Type B pancreatic cell (in vitro differentiated cells): ENCODE results near the gene SLC22A8. TPM values are rescaled to one million over a fixed set of nuclear protein-coding genes. Genes with fewer than 3 reads are reported as not detected.
"Not testable (repeated sequence)": the region's sequence is repeated elsewhere in the genome, so short reads cannot be mapped to it uniquely, and the experiment has no call there.

Experiments
- DNase-seq: peaks from one replicate; pipeline ENCODE4 v3.0.0; 2021; ENCODE audit warnings: mixed read lengths; ENCODE audit not compliant: unreplicated experiment; ENCODE audit errors: extremely low spot score
- H3K27ac Mint-ChIP-seq: 2 replicates; pipeline ENCODE4 v1.8.0; 2021; ENCODE audit warnings: mild to moderate bottlenecking, mixed read lengths
- H3K27me3 Mint-ChIP-seq: 2 replicates; pipeline ENCODE4 v1.8.0; 2021; ENCODE audit warnings: mixed read lengths
- H3K36me3 Mint-ChIP-seq: 2 replicates; pipeline ENCODE4 v1.8.0; 2021; ENCODE audit warnings: mixed read lengths
- H3K4me1 Mint-ChIP-seq: one replicate; pipeline ENCODE4 v1.8.0; 2021; ENCODE audit warnings: mixed read lengths; ENCODE audit not compliant: unreplicated experiment
- H3K4me3 Mint-ChIP-seq: 2 replicates; pipeline ENCODE4 v1.8.0; 2021; ENCODE audit warnings: mild to moderate bottlenecking, mixed read lengths
- H3K9me3 Mint-ChIP-seq: 2 replicates; pipeline ENCODE4 v1.8.0; 2021; ENCODE audit warnings: mixed read lengths
- total RNA-seq: library from RNA; stranded (reverse); gene quantifications from 2 replicates; pipeline ENCODE4 v1.2.1, GENCODE V29; 2021; ENCODE audit warnings: low replicate concordance
- TF ChIP-seq, protein P1 (sequence below): fragments of 200-600 bp; sonication (generic); conservative IDR thresholded peaks from 2 replicates; pipeline ENCODE4 v1.5.0; 2021; ENCODE audit warnings: antibody characterized with exemption, mild to moderate bottlenecking

The SLC22A8 gene
- total RNA-seq, 1 donor from 2014 or later, result 0.85 TPM

DNA sequence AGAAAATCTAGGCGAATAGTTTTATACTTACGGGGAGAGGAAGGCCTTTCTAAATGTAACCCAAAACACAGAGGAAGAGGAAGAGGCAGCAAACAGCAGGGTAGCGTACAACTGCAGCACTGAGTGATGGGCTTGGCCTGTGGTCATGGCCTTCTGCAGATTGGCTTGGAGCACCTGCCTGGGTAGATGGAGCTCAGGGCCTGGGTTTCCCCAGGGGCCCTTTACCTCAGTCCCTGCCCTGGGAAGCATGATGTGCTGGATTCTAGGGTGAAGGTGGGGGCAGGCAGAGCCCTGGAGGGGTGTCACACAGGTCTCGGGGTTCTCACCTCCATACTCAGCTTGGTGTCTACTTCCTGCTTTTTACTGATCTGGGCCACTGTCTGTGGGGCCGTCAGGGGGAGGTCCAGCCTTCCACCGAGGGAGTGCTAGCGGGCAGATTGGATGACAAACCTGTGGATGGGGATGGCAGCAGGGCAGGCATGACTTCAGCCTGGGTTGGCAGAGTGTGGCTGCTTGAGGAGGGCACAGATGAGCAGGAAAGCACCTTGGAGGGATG is 66.8 kb downstream of the SLC22A8 start:
- no peak for DNase-seq
- Mint-ChIP-seq H3K36me3 (no peaks in the 10 kb centered on the region), H3K27ac (no peak overlapping the region), H3K4me3 (no peak overlapping the region), H3K4me1 (no peaks in the 10 kb centered on the region), H3K27me3 (peaks cover 2% of the 10 kb centered on the region), H3K9me3 (peaks cover 6% of the 10 kb centered on the region)
- TF ChIP-seq, protein P1, sequence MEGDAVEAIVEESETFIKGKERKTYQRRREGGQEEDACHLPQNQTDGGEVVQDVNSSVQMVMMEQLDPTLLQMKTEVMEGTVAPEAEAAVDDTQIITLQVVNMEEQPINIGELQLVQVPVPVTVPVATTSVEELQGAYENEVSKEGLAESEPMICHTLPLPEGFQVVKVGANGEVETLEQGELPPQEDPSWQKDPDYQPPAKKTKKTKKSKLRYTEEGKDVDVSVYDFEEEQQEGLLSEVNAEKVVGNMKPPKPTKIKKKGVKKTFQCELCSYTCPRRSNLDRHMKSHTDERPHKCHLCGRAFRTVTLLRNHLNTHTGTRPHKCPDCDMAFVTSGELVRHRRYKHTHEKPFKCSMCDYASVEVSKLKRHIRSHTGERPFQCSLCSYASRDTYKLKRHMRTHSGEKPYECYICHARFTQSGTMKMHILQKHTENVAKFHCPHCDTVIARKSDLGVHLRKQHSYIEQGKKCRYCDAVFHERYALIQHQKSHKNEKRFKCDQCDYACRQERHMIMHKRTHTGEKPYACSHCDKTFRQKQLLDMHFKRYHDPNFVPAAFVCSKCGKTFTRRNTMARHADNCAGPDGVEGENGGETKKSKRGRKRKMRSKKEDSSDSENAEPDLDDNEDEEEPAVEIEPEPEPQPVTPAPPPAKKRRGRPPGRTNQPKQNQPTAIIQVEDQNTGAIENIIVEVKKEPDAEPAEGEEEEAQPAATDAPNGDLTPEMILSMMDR, result no peak

DNA sequence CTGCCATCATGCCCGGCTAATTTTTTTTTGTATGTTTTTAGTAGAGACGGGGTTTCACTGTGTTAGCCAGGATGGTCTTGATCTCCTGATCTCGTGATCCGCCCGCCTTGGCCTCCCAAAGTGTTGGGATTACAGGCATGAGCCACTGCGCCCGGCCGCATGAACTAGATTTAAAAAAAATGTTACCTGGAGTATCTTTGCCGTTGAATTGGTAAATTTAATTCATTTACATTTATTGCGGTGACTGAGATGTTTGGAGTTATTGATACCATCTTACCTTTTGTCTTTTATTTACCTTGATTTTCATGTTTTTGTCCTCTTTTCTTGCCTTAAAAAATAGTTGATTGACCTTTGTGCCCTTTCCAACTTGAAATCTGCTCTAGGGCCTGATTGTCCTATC is 70.1 kb downstream of the SLC22A8 start:
- not testable (repeated sequence) for H3K27me3 Mint-ChIP-seq, H3K36me3 Mint-ChIP-seq, DNase-seq, H3K4me3 Mint-ChIP-seq, H3K4me1 Mint-ChIP-seq, H3K27ac Mint-ChIP-seq, H3K9me3 Mint-ChIP-seq

Other genes with a start within 250 kb of the SLC22A8 start
- 23.8 and 37.6 TPM in 2 replicates for gene TAF6L, start 244.4 kb downstream of the SLC22A8 start, total RNA-seq
- gene TMEM179B, start 228.4 kb downstream of the SLC22A8 start, total RNA-seq, result 41.1 and 53.1 TPM in 2 replicates
- 21.9 and 23.3 TPM in 2 replicates for gene TMEM223, start 223.8 kb downstream of the SLC22A8 start, total RNA-seq
- 111 TPM in 2 replicates for gene NXF1, start 210.4 kb downstream of the SLC22A8 start, total RNA-seq
- 42.4 and 51.7 TPM in 2 replicates for gene STX5, start 183.8 kb downstream of the SLC22A8 start, total RNA-seq
- not detected in 2 replicates for gene TEX54, start 183.0 kb downstream of the SLC22A8 start, total RNA-seq
- gene WDR74, start 176.3 kb downstream of the SLC22A8 start, total RNA-seq, result 47.6 and 58.3 TPM in 2 replicates
- gene SLC3A2, start 134.9 kb downstream of the SLC22A8 start, total RNA-seq, result 190 and 287 TPM in 2 replicates
- gene CHRM1, start 94.5 kb downstream of the SLC22A8 start, total RNA-seq, result 0.29 and 2.1 TPM in 2 replicates
- gene SLC22A6, start 30.9 kb downstream of the SLC22A8 start, total RNA-seq, result 1.5 TPM in 1 of 2 replicates, not detected in the other
- not detected in 2 replicates for gene SLC22A24, start 128.4 kb upstream of the SLC22A8 start, total RNA-seq
- gene SLC22A25, start 227.8 kb upstream of the SLC22A8 start, total RNA-seq, result 0.17 TPM in 1 of 2 replicates, not detected in the other